GM12865 (cell line): ENCODE data around the gene STEAP3.

Experiments
- DNase-seq: peaks from one replicate; pipeline ENCODE4 v3.0.0; 2010; ENCODE audit warnings: low read depth
- H3K4me3 ChIP-seq: 2 replicates; pipeline ENCODE4 v1.5.1; 2011; ENCODE audit warnings: mild to moderate bottlenecking, low read depth, low read length, control low read depth
- TF ChIP-seq, protein P1 (sequence below): IDR thresholded peaks from 2 replicates; pipeline ENCODE4 v1.5.1; 2011; ENCODE audit warnings: low read length, control low read depth, low read depth, inconsistent platforms; ENCODE audit not compliant: insufficient read depth; ENCODE audit errors: missing control alignments

Gene STEAP3

GRCh38 chr2:119249855-119250717 is 26.5 kb downstream of the STEAP3 start:
- TF ChIP-seq, protein P1, sequence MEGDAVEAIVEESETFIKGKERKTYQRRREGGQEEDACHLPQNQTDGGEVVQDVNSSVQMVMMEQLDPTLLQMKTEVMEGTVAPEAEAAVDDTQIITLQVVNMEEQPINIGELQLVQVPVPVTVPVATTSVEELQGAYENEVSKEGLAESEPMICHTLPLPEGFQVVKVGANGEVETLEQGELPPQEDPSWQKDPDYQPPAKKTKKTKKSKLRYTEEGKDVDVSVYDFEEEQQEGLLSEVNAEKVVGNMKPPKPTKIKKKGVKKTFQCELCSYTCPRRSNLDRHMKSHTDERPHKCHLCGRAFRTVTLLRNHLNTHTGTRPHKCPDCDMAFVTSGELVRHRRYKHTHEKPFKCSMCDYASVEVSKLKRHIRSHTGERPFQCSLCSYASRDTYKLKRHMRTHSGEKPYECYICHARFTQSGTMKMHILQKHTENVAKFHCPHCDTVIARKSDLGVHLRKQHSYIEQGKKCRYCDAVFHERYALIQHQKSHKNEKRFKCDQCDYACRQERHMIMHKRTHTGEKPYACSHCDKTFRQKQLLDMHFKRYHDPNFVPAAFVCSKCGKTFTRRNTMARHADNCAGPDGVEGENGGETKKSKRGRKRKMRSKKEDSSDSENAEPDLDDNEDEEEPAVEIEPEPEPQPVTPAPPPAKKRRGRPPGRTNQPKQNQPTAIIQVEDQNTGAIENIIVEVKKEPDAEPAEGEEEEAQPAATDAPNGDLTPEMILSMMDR: no peak
- H3K4me3 ChIP-seq: no peak overlapping the region
- DNase-seq: no peak

DNA sequence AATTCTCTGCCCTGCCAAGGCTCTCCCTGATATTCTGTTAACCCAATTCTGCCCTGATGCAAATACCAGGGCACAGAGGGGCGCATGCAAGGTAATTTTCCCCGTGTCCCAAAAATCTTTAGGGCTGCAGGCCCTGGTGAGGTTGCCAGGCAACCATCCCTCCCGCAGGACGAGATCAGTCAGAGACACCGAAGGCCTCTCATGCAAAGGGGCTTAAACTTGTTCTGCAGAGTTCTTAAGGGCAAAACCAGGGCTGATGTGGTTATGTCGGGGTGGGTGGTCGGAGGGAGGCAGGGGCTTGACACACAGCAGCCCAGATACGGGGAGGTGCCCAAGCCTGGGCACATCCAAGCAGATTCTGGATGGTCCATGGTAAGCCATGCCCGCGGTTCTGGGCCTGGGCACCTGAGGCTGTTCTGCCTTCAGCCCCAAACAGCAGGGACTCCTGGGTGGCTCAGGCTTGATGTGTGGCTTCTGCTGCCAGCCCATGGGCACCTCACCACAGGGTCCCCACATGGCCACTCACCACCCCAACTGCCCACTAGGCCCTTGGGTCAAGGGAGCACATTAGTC is 27.2 kb downstream of the STEAP3 start:
- no peak for DNase-seq
- no peak overlapping the region for H3K4me3 ChIP-seq
- TF ChIP-seq, protein P1: no peak

DNA sequence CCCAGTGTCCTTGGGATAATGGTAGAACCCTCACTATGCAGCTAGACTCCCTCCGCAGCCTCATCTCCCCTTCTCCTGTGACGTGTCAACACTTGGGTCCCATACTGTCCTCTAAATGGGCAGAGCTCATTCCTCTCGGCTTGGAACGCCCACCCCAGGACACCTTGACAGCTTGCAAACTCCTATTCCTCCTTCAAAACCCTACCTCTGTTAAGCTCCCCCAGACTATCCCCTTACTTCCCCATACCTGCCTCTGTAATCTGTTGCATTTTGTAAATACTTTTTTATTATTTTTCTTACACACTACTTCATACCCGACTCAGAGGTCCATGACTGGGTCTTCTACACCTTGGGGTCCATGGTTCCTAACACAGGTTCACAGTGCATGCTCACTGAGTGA is 28.0 kb downstream of the STEAP3 start:
- TF ChIP-seq, protein P1: no peak
- no peak for DNase-seq
- no peak overlapping the region for H3K4me3 ChIP-seq

GRCh38 chr2:119252186-119253113 is 28.8 kb downstream of the STEAP3 start:
- DNase-seq: no peak
- TF ChIP-seq, protein P1: no peak
- no peak overlapping the region for H3K4me3 ChIP-seq

DNA sequence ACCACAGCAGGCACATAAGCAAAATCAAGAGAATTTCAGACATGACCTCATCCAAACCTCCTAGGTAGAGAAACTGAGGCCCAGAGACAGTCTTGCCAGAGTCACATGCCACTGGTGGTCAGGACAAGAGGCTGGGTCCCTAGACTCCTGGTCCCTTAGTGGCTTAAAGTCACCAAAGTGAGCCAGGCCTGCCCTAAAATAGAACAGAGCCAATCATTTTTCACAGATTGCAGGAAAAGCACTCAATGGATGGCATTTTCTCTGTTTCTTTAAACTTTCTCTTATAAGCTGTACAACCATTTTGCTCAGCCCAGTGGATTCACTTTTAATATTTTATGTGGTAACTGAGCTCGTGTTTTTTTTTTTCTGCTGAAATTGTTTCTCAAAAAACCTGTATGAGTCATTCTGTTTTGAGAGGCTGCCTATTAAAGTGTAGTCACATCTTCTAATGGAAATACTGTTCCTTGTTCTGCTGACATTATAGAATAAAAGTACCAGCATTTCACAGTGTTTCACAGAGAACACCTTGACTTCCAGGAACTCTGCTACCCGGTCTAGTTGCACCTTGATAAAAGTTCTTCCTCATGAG is 29.6 kb downstream of the STEAP3 start:
- TF ChIP-seq, protein P1: no peak
- no peak for DNase-seq
- no peak overlapping the region for H3K4me3 ChIP-seq

- no peak overlapping the region for H3K4me3 ChIP-seq
- DNase-seq: no peak
- TF ChIP-seq, protein P1: no peak
Observed at GRCh38 chr2:119253760-119254600, 30.3 kb downstream of the STEAP3 start.
